ENCODE data around the gene OTOP1.

- TF ChIP-seq CTCF (conservative IDR thresholded peaks at IDR 0.05; ENCODE audit: low read depth, low read length) (peak; percentile 44), POLR2A (IDR thresholded peaks at IDR 0.05; ENCODE audit: low read depth, low read length) (no peak), RAD21 (IDR thresholded peaks at IDR 0.05; ENCODE audit: low read length) (peak; percentile 33), RFX5 (IDR thresholded peaks at IDR 0.05; ENCODE audit: low read depth, low read length) (no peak), FOS (IDR thresholded peaks at IDR 0.05; ENCODE audit: low read depth, low read length) (no peak), SMC3 (IDR thresholded peaks at IDR 0.05; ENCODE audit: low read depth, low read length) (no peak), BHLHE40 (IDR thresholded peaks at IDR 0.05; ENCODE audit: low read depth, low read length) (no peak), CEBPB (IDR thresholded peaks at IDR 0.05; ENCODE audit: low read depth, low read length) (no peak), MAZ (IDR thresholded peaks at IDR 0.05; ENCODE audit: borderline replicate concordance, low read depth, low read length) (no peak), ELK1 (IDR thresholded peaks at IDR 0.05; ENCODE audit: borderline replicate concordance, low read depth, low read length) (no peak), RCOR1 (IDR thresholded peaks at IDR 0.05; ENCODE audit: insufficient replicate concordance, low read length) (no peak), CHD1 (IDR thresholded peaks at IDR 0.05; ENCODE audit: low read depth, low read length) (no peak), MXI1 (IDR thresholded peaks at IDR 0.05; ENCODE audit: borderline replicate concordance, low read depth, low read length) (no peak)
- TF ChIP-seq, protein P1, sequence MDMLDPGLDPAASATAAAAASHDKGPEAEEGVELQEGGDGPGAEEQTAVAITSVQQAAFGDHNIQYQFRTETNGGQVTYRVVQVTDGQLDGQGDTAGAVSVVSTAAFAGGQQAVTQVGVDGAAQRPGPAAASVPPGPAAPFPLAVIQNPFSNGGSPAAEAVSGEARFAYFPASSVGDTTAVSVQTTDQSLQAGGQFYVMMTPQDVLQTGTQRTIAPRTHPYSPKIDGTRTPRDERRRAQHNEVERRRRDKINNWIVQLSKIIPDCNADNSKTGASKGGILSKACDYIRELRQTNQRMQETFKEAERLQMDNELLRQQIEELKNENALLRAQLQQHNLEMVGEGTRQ (IDR thresholded peaks at IDR 0.05; ENCODE audit: low read depth, low read length): no peak
Observed at GRCh38 chr4:4182835-4183568, 43.7 kb downstream of the OTOP1 start.

Measured in IMR-90 (cell line).